Activated T-cell treated with anti-CD3 and anti-CD28 coated beads, Interleukin-2, amount 50 U/mL, for 1 hour (primary cell): ENCODE measurements around the gene STX7.

Experiments
- DNase-seq: peaks from one replicate; pipeline ENCODE4 v3.0.0-alpha.2; 2020

STX7 gene

GRCh38 chr6:132405143-132405915, 107.6 kb downstream of the STX7 start:
- no peak for DNase-seq

- DNase-seq: no peak
Measured at GRCh38 chr6:132404736-132405135, 108.2 kb downstream of the STX7 start.

DNA sequence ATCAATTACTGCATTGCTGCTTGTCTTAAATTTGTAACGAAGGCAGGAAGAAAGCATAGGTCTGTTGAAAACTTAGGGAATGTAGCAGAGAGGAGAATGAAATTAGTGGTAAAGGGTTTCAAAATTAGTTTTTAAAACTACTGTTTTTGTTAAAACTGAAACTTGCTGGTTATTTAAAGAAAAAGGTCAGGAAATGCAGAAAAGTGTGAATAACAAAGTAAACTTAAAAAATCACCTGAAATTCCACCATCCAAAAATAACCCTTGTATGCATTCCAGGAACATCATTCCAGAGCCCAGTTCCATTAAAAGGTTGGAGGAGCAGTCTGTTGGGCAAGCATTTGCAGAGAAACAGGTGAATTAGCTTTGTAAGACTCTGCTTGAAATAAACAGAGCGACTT, 108.6 kb downstream of the STX7 start:
- DNase-seq: no peak

GRCh38 chr6:132401618-132402285, 111.2 kb downstream of the STX7 start:
- DNase-seq: no peak

DNA sequence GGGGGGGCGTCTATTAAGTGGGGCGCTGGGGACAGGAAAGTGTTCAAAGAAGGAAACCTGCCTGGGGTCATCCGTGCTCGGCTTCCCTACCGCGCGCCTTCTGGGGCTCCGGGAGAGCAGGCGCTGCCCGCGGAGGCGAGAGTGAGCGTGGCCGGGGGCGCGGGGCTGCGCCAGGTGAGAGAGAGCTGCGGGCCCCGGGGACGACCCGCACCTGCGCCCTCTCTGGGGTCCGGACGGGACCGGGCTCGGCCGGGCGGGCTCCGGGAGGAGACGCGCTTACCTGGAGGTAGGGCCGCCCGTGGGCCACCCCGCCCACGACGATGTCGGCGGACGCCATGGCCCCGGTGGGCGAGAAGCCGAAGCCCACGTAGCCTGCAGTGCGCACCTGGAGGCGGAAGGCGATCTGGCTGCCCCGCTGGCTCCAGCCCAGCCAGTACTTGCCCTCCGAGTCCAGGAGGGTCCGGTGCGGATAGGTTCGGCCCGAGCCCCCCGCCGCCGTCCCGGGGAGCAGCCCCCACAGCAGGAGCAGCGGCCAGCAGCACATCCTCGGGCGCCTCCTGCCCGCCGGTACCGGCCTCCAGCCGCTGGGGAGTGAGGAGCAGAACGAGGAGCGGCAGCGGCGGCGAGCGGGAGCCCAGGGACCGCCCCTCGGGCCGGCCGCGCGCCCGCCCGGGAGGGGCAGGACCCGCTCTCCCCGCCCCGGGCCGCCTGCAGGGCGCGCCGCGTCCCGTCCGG, 111.9 kb downstream of the STX7 start, which contains the start of gene MOXD1:
MOXD1 (minus strand) TSS at position 593 of the 735 bp plus-strand sequence; CDS start at position 544, 49 bp downstream.
- DNase-seq: no peak

- no peak for DNase-seq
Measured at GRCh38 chr6:132400555-132400882, 112.4 kb downstream of the STX7 start.

DNA sequence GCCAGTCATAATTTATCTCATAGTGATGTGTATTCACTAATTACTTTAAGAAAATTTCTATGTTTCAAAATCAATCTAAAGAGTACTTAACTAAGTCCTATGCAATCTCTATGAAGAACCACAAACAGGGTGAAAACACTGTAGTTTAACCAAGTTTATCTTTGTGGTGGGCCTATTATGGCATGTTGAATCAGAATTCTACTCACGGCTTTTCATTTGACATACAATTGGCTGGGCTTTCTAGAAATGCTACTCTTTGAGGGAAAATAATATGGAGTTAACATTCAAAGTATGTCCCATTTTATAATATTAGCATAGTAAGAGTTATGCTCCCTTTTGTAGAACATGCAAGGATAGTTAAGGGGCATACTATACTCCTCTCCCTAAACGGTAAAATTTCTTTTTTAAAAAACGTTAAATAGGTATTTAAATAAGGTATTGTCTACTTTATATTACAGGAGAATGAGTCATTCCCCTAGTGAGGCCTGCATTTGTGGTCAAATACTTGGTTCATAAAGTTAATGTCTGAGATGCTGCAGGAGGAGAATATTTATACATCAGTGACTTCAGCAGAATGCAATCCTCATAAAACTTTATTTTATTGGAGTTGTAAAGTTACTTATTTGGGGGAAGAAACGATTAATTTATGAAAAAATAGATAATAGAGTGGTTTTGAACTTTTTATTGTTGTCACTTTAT, 113.4 kb downstream of the STX7 start:
- no peak for DNase-seq
